ENCODE data around the gene CBLIF.
"Not testable (repeated sequence)": the region's sequence is repeated elsewhere in the genome, so short reads cannot be mapped to it uniquely, and the experiment has no call there.

Gene CBLIF

DNA sequence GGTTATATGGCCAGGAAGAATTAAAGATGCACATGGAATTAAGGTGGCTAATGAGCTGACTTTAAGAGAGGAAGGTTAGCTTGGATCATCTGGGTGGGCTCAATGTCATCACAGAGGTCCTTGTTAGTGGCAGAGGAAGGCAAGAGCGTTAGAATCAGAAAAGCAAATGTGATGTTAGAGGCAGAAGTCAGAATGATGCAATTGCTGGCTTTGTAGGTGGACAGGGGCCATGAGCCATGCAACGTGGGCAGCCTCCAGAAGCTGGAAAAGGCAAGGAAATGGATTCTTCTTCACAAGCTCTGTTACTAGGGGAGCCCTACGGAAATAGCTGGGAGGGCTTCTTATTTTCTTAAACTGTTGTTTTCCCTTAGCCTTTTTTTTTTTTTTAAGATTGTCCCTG lies 2.3 kb upstream of the CBLIF start:
- no peak for DNase-seq (ENCODE audit: low spot score)

DNA sequence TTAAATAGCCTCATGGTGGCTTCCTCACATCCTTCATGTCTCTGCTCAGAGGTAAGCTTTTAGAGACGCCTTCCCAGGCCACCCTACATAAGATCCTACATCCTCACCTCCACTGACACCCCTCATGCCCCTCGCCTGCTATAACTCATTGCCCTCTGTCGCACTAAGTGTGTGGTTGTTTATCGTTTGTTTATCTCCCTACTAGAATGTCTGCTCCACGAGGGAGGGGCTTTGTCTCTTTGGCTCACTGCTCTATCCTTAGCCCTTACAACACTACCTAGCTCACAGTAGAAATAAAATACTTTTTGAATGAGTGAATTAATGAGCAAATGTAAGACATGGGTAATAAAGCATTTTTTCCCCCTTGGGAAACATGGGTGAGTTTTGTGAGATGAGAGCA lies 1.3 kb upstream of the CBLIF start:
- DNase-seq (ENCODE audit: low spot score) = no peak

DNA sequence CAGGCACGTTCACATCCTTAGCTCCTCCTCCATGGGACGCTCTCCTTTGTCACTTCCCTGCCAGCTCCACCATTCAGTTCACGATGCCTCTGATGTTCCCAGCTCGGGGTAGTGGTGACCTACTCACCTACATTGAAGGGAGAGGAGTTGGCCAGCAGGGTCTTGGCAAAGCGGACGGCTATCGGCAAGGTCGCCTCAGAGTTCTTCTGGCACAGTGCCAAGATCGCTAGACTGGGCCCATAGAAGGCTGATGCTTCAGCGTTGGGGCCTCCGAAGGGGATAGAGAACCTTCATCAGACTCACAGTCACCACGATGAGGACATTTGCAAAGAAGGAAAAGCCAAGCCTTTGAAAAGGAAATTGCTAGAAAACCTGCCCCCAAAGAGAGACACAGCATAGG lies 3.0 kb downstream of the CBLIF start:
- no peak for DNase-seq (ENCODE audit: low spot score)

DNA sequence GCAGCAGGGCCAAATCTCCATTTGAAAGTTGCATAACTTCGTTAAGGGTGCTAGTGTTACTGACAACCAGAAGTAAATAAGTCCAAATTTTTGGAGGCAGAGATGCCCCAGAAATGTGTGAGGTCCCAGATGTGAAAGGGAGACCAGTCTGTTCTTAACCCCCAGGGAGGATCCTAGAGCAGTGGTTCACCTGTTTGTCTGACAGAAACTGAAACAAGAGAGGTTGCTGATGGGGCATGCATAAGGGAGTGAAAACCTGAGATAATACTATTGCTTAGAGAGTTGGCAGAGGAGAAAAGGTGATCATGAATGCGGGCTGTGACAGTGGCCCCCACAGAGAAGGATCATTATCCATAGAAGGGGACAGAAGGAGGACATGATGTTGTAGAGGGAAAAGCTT lies 3.8 kb downstream of the CBLIF start:
- DNase-seq (ENCODE audit: low spot score) = no peak

DNA sequence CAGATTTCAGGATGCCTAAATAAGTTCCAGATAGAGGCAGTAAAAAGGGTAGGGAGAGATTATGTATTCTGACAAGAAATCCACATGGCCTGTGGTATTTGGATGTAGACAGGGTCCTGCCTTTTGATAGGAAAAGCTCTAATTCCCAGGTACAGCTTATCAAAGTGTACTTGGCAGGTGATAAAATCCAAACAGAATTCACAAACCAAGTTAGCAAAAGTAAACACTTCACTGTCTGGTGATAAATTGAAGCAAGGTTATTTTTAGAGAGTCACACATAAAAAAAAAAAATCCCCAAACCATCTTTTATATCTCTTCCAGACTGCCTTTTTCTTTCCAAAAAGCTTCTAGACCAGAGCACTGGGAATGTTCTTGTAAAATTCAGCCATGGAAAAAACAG lies 5.7 kb downstream of the CBLIF start:
- no peak for DNase-seq (ENCODE audit: low spot score)

DNA sequence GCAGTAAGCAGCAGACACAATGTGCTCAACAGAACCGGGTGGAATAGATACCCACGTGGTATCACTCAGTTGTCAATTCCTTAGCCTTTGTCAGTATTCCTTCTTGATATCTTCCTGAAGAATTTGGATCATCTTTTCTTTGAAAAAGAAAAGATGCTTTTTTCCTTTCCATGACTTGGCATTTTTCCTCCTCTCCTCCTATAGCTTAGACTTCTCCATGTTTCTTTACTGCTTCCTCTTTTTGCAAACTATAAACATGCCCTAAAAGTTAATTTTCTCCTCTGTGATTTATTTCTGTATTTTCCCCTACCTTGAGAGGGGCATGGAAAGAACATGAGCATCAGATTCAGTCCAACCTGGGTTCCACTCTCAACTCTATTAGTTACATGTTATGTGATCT lies 11.7 kb downstream of the CBLIF start:
- DNase-seq (ENCODE audit: low spot score) = no peak

DNA sequence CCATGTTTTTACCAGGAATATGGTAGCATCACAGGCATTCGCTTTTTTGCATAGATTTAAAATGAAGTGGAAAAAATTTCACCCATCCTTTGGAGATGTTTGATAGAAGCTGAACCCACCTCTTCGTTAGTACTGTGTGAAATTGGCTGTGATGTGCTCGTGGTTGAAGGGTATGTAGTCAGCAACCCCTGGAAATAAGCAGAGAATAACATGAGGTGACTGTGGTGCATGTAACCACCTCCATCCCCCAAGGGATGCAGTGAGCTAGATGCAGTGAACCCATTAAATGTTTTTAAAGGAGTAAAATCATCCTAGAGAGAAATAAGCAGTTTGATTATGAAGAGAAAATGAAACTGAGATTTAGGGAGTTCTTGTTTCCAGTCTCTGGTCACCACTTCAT lies 15.9 kb downstream of the CBLIF start:
- DNase-seq (ENCODE audit: low spot score) = no peak

DNA sequence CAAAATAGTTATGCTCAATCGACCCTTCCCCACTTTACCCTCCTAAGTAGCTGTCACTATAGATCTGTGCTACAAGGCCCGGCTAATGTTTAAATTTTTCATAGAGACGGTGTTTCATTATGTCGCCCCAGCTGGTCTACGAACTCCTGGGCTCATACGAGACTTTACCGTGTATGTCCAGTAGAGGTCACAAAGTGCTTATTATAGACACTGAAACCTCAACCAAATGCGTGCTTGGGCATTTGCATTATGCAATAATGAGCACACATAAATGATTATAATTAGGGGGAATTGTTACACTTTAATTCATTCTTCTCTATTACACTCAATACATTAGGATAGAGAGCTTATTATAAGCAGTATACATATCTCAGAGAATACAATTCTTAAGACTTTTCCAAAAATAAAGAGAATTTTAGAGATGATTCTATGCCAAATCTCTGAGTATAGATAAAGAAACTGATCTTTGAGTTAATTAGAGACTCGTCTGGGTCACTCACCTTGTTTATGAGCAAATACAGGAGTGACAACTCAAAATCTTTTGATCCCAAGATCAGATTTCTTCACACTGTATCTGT lies 22.2 kb downstream of the CBLIF start:
- DNase-seq (ENCODE audit: low spot score) = peak; percentile 29

DNA sequence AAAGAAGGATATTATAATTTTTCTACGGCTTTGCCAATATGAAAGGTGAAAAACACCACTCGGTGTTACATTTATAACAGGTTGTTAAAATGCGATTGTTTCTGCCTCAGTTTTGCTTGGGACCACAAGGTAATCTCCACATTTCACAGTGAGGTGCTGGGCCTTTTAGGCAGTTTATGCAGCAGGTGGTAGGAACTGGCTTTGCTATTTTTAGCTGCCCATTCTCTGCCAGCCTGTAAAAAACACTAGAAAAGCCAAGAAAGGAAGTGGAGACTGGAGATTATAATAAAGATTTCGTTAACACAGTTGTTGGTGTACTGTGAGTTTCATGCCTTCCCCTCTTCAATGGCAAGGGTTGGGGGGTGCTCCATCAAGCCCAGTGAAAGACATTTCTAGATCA lies 26.7 kb downstream of the CBLIF start:
- no peak for DNase-seq (ENCODE audit: low spot score)

DNA sequence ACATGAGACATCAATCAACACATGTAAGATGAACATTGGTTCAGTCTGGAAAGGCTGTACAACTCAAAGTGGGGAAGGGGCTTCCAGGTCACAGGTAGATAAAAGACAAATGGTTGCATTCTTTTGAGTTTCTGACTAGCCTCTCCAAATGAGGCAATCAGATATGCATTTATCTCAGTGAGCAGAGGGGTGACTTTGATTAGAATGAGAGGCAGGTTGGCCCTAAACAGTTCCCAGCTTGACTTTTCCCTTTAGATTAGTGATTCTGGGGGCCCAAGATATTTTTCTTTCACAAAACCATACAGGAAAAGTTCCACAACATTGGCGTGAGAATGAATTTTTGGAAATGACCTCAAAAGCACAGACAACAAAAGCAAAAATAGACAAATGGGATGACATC lies 28.9 kb downstream of the CBLIF start:
- not testable (repeated sequence) for DNase-seq (ENCODE audit: low spot score)

DNA sequence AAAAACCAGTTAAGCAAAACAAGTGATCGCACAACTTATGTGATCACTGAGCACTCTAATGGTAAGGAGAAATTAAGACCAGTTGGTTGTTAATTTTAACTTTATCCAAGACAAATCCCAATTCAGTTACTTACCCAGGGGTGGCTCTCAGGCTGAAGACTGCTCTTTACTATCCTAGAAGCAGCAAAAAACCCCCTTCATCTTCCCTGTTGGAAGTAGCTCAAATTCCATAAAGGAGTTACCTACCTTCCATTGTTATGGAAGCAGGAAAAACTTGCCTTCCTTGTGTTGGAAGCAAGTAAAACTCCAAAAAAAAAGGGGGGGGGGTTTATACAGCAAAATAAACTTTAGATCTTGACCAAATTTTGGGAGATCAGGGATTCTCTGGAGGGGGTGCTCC lies 29.5 kb downstream of the CBLIF start:
- no peak for DNase-seq (ENCODE audit: low spot score)

DNA sequence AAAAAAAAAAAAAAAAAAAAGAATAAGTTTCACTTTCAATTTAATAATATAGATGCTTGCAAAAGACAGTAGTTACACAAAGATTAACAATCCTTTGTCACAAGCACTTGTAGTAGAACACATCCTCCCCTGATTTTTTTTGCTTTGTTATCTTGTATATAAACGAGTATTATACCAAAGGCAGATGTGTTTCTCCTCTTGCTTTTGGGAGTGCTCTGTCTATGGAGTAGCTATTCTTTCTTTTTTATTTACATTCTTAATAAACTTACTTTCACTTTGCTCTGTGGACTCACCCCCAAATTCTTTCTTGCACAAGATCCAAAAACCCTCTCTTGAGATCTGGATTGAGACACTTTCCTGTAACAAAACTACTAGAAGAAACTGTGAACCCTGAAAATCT lies 31.3 kb downstream of the CBLIF start:
- no peak for DNase-seq (ENCODE audit: low spot score)

DNA sequence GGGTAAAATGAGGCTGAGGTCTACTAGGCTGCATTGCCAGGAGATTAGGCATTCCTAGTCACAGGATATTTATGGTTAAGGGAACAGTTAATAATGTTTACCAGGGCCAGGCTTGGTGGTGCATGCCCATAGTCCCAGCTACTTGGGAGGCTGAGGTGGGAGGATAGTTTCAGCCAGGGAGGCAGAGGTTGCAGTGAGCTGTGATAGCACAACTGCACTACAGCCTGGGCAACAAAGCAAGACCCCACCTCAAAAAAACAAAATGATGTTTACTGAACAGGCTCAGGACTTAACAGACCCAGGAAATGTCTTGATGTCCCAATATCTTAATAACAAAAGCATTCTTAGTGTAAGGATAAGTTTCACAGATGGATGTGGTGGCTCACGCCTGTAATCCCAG lies 31.9 kb downstream of the CBLIF start:
- DNase-seq (ENCODE audit: low spot score) = no peak

DNA sequence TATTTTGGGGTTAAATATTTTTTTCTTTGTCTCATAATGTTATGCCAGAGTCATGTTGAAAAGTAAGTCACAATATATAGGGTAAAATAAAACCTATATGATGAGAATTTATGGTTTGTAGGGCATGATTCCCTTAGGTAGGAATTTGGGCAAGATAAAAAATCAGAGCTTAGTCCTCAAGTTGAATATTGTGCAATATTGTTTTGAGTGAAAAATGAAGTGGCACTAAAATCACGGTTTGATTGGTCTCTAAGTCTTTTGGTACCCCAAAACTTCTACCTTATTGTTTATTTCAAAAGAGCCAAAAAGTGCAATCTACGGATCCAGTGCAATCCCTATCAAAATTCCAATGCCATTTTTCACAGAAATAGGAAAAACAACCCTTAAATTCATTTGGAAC lies 33.1 kb downstream of the CBLIF start:
- DNase-seq (ENCODE audit: low spot score) = no peak

DNA sequence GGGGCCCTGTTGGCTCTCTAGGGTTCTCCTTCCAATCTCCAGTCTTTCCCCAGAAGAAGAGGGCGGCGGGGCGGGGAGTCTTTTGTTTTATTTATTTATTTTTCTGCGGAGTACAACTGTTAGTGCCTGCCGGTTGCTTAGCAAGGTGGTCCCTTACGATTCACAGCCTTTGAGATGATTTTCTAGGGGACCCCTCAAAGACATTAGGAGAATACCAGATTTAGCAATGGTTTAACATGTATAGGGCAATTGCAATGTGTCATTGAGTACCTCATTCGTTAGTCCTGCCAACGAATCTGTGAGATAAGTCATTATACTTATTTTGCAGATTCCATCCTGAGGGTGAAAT lies 34.4 kb downstream of the CBLIF start:
- no peak for DNase-seq (ENCODE audit: low spot score)

DNA sequence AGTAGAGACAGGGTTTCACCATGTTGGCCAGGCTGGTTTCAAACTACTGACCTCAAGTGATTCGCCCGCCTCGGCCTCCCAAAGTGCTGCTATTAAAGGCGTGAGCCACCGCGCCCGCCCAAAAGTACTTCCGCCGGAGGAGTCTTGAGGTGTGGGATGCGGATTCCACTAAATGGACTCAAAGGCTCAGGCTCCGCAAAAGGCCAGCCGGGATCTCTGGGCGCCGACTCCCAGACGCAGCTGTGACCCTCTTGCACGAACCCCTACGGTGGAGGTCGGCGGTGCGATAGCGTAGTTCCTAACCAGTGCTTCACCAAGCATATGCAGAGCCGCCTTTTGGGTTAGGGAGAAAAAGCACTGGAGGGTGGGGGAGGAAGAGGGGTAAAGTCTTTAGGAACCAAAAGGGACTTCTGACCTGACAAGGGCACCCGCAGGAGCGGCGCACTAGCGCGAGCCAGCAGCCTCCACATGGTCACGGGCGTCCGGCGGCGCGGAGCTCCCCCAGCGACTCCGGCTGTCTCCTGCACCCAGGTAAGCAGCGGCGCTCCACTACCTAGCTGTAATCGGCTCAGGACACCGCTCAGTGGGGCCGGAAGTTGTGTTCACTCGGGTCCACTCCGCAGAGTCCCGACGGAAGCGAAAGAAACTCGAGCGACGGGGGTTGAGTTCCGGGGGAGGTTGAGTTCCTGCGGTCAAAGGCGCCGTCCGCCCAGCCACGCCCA lies 34.9 kb downstream of the CBLIF start, which contains the start of gene MRPL16:
Gene MRPL16 (minus strand): TSS at position 590 of the 722 bp plus-strand sequence. CDS start 120 bp downstream, at position 470.
- DNase-seq (ENCODE audit: low spot score) = peak; percentile 77

DNA sequence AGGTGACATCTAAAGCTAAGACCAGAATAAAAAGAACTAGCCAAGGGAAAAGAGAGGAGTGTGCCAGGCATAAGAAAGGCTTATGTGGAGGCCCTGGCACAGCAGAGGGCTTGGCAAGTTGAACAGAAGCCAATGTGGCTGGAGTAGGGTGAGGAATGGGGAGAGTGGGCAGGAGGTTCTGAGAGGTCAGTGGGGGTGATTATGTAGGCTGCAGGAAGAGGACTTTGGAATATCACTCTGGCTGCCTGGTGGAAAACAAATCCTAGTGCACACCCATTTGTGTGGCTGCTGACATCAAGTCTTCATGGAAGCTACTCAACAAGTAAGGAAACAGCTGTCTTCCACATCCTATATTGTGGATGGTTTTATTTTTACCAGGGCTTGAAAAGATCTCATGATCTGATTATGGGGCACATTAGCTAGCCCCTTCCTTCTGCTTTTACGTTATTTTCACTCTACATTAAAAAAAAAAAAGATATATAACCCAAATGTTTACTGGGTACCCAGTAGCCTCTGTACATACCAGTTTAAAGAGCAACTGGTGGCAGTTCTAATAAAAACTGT lies 38.2 kb downstream of the CBLIF start:
- no peak for DNase-seq (ENCODE audit: low spot score)

DNA sequence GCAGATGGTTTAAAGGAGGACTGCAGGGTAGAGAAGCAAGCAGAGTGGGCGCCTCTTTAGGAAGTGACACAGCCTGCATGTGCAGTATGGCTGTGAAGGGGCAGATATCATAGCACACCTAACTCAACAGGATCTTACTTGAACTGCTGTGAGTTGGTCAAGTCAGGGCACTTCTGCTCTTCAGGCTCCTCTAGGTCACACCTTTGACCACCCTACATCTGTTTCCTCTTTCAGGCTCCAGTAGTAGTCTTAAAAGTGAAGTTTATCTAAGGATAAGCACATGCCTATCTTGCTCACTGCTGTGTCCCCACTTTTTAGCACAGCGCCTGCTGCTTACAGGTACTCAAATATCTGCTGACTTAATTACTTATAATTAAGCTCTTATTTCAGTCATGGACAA lies 41.2 kb downstream of the CBLIF start:
- DNase-seq (ENCODE audit: low spot score) = no peak

DNA sequence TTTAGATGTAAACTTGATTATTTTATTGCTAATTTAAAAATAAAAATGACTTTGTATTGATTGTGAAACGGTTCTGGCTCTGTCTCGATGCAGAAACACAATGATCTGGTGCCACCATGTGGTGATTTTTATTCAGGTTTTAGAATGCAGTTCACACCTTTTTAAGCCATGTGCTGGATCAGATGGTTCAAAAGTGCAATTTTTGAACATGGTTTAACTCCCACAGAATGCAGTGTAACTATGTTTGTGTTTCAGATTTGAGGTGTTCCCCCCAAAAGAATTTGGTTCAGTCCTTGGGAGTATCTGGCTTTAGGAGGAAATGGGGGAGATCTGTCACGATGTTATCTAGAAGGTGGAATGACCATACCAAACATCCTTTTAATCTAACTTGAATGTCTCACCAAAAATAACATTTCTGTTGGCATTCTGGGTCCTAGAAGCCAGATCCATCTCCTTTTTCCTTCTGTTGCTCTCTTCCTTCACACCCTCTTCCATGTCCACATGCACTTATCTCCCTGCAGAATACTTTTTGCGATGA lies 42.6 kb downstream of the CBLIF start:
- DNase-seq (ENCODE audit: low spot score) = no peak

DNA sequence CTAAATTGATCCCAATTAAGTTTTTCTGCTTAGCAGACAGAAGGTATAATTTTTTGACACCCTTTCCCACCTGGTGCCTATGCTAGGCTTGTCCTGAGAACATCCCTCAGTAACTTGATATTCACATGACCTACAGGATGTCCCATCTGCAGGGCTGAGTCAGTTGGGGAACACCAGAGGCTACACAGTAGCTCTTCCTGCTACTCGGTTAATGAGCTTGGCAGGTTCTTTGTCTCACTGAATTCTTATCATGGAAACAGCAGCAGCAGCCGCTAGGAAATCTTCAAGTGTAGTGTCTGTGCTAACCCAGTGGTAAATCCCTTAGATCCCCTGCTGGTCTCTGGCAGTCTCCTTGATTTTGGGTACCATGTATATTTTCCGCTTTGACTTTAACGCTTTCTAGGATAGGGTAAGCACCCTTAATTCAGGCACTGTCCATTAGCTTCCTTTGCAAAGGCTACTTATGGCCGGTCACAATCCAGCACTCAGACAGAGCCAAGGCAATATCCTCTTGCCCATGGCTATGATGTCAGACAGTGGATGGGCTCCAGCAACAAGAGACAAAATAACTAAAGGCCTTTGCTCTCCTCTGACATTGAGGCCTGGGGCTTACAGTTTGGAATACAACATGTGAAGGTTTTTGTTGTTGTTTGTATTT lies 43.2 kb downstream of the CBLIF start:
- DNase-seq (ENCODE audit: low spot score) = no peak

DNA sequence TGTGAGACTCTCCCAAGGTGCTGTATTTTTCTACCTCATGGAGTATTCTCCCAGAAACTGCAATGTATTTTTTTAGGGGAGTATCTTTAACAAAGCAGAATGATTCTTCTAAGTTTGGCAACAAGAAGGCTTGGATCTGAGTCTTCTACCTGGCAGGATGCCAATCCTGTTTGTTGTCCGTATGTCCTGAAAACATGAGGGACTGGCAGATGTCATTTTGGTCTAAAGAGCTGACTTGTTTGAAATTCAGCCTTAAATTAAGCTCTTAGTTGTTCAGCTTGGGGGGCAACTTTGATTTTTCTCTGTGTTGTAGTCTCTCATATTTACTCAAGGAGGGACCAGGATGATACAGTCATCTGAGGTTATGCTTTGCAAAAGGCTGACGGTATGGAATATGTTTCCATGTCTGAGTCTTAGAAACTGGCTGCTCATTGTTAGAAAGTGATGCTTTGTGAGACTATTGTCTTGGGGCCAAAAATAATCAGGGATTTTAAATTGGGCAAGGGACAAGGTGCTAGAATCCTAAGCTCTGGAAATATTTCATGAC lies 44.1 kb downstream of the CBLIF start:
- DNase-seq (ENCODE audit: low spot score) = no peak

DNA sequence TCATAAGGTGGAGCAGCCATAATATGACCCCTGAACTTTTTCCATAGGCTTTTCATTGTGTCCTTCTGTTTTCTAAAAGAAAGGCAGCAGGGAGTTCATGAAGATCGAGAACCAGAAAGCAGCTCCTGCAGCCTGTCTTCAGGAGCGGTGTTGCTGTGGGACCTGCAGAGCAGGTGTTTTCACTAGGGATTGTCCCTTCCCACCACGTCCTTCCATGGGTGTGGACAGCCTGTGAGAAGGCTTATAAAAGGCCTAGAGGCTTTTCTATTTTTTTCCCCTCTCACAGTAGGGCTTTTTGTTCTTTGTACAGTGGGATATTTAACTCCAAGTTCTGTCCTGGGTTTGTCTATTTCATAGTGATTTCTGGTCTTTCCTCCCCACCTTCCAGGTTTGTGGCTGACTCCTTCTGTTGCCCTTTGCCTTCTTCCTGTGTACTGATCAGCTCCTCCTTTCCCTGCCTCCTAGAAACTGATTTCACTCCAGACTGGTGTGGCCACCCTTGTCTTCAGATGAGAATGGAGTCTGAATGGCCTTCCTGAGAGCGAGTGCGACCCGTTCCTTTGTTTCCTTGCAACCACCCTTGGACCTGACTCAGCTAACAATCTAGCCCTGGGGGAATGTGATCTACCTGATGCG lies 44.8 kb downstream of the CBLIF start:
- DNase-seq (ENCODE audit: low spot score) = no peak

Data from hepatic stellate cell (primary cell).